Measurements from ENCODE around the gene CKAP5. TPM values are rescaled to one million over a fixed set of nuclear protein-coding genes. Genes with fewer than 3 reads are reported as not detected.
"Not testable (repeated sequence)": the region's sequence is repeated elsewhere in the genome, so short reads cannot be mapped to it uniquely, and the experiment has no call there.

The CKAP5 gene
- total RNA-seq, 2 donors from 2014 or later = 162 to 211 TPM

DNA sequence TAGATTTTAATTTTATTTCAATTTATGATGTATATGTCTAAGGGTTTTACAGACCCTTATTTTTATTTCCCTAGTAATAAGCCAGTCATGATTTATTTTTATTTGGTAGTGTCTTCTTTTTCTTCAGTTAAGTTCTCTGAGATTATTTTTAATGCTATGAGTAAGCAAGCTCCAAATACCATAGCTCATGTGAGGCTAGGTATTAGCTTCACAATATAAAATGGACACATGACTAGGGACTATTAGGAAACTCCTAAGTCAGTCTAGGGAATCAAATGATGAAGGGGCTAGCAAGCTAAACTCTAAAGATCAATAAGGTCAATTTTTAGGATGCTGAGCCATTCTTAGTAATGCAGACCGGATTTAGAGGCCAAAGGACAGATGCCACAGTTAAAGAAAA, 45.9 kb downstream of the CKAP5 start:
- H3K4me1 Mint-ChIP-seq = no peaks in the 10 kb centered on the region
- no peak overlapping the region for H3K4me3 Mint-ChIP-seq
- Histone ChIP-seq H3K4me1 (ENCODE audit: control insufficient read depth, insufficient read depth, low read length) (no peaks in the 10 kb centered on the region), H3K9me3 (ENCODE audit: control insufficient read depth, low read length) (no peaks in the 10 kb centered on the region), H3K4me3 (ENCODE audit: low read length) (no peak overlapping the region), H3K27me3 (ENCODE audit: control insufficient read depth, insufficient read depth, low read length, poor library complexity, severe bottlenecking) (no peaks in the 10 kb centered on the region), H3K9ac (ENCODE audit: extremely low read depth, low read length, poor library complexity, severe bottlenecking) (no peak overlapping the region), H3K36me3 (ENCODE audit: control insufficient read depth, insufficient read depth, low read length) (peaks cover 79% of the 10 kb centered on the region), H3K27ac (ENCODE audit: low read depth, low read length) (no peak overlapping the region)
- H3K9me3 Mint-ChIP-seq = no peaks in the 10 kb centered on the region
- H3K27me3 Mint-ChIP-seq (ENCODE audit: insufficient read depth) = no peaks in the 10 kb centered on the region
- peaks cover 56% of the 10 kb centered on the region for H3K36me3 Mint-ChIP-seq (ENCODE audit: low read depth)
- H3K27ac Mint-ChIP-seq = no peak overlapping the region
- no peak for DNase-seq
- 100% methylated on average over 1 of the region's 1 CpG; no CpG with 5 or more reads in 1 of the 2 experiments for WGBS, 2 experiments (ENCODE audit: insufficient coverage in 1 of 2, insufficient read length in 1 of 2)
- TF ChIP-seq CTCF (conservative IDR thresholded peaks at IDR 0.05) = no peak

- not testable (repeated sequence) for H3K27ac ChIP-seq (ENCODE audit: low read depth, low read length); H3K9me3 Mint-ChIP-seq; H3K9me3 ChIP-seq (ENCODE audit: control insufficient read depth, low read length); H3K27me3 ChIP-seq (ENCODE audit: control insufficient read depth, insufficient read depth, low read length, poor library complexity, severe bottlenecking); H3K4me3 ChIP-seq (ENCODE audit: low read length); H3K27ac Mint-ChIP-seq; H3K4me1 Mint-ChIP-seq; H3K4me1 ChIP-seq (ENCODE audit: control insufficient read depth, insufficient read depth, low read length); H3K9ac ChIP-seq (ENCODE audit: extremely low read depth, low read length, poor library complexity, severe bottlenecking); H3K27me3 Mint-ChIP-seq (ENCODE audit: insufficient read depth); DNase-seq; H3K4me3 Mint-ChIP-seq
- H3K36me3 ChIP-seq (ENCODE audit: control insufficient read depth, insufficient read depth, low read length) = peaks cover 81% of the 10 kb centered on the region
- WGBS, 2 experiments (ENCODE audit: insufficient coverage in 1 of 2, insufficient read length in 1 of 2) = 83 to 100% methylated on average over 2 of the region's 2 CpGs
- H3K36me3 Mint-ChIP-seq (ENCODE audit: low read depth) = peaks cover 59% of the 10 kb centered on the region
These were observed 46.4 kb downstream of the CKAP5 start for GRCh38 chr11:46799725-46800124.

DNA sequence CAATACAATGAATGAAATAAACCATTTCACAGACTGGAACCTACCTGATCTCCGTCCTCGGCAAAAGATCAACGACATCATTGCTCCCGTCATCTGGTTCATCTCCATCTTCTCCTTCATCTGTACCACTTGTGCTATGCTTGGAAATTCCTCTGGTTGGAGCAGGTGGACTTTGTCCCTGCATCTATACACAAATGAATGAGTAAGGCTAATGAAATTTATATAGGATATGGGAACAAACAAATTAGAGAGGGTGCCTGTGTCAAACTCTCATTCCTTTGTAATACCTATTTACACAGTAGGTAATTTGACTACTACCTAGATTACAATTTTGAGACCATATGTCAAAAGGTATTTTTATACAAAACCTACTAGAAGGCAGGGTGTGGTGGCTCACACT, 67.7 kb downstream of the CKAP5 start:
- Mint-ChIP-seq H3K9me3 (no peaks in the 10 kb centered on the region), H3K36me3 (ENCODE audit: low read depth) (peaks cover 79% of the 10 kb centered on the region), H3K27me3 (ENCODE audit: insufficient read depth) (no peaks in the 10 kb centered on the region), H3K4me3 (no peak overlapping the region), H3K27ac (no peak overlapping the region), H3K4me1 (peaks cover 3% of the 10 kb centered on the region)
- Histone ChIP-seq H3K4me3 (ENCODE audit: low read length) (no peak overlapping the region), H3K27ac (ENCODE audit: low read depth, low read length) (no peak overlapping the region), H3K27me3 (ENCODE audit: control insufficient read depth, insufficient read depth, low read length, poor library complexity, severe bottlenecking) (no peaks in the 10 kb centered on the region), H3K36me3 (ENCODE audit: control insufficient read depth, insufficient read depth, low read length) (peaks cover 82% of the 10 kb centered on the region), H3K4me1 (ENCODE audit: control insufficient read depth, insufficient read depth, low read length) (no peaks in the 10 kb centered on the region), H3K9ac (ENCODE audit: extremely low read depth, low read length, poor library complexity, severe bottlenecking) (no peak overlapping the region), H3K9me3 (ENCODE audit: control insufficient read depth, low read length) (no peaks in the 10 kb centered on the region)
- no peak for TF ChIP-seq CTCF (conservative IDR thresholded peaks at IDR 0.05)
- DNase-seq = no peak
- WGBS, 2 experiments (ENCODE audit: insufficient coverage in 1 of 2, insufficient read length in 1 of 2) = 98 to 100% methylated on average over 3 to 4 of the region's 4 CpGs

DNA sequence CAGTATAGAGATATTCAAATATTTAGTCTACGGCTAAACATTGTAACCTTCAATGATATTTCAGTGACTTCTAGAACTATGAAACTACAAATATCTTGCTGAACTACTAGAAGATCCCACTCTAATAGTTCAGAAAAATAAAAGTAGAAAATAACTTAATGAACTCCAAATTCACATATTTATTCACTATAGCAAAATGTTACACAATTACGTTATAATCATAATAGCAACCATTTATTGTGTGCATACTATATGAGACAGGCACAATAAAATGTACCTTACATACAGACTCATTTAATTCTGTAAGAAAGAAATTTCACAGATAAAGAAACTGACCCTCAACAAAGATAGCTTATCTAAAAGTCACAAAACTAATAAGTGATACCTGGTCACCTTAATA, 69.2 kb downstream of the CKAP5 start:
- Mint-ChIP-seq H3K36me3 (ENCODE audit: low read depth) (peaks cover 80% of the 10 kb centered on the region), H3K9me3 (no peaks in the 10 kb centered on the region), H3K4me3 (no peak overlapping the region), H3K27me3 (ENCODE audit: insufficient read depth) (no peaks in the 10 kb centered on the region), H3K4me1 (peaks cover 3% of the 10 kb centered on the region), H3K27ac (no peak overlapping the region)
- DNase-seq = no peak
- no peak overlapping the region for H3K4me3 ChIP-seq (ENCODE audit: low read length)
- H3K27me3 ChIP-seq (ENCODE audit: control insufficient read depth, insufficient read depth, low read length, poor library complexity, severe bottlenecking) = no peaks in the 10 kb centered on the region
- no peaks in the 10 kb centered on the region for H3K4me1 ChIP-seq (ENCODE audit: control insufficient read depth, insufficient read depth, low read length)
- peaks cover 78% of the 10 kb centered on the region for H3K36me3 ChIP-seq (ENCODE audit: control insufficient read depth, insufficient read depth, low read length)
- no peak overlapping the region for H3K27ac ChIP-seq (ENCODE audit: low read depth, low read length)
- 94 to 100% methylated on average over 2 of the region's 2 CpGs for WGBS, 2 experiments (ENCODE audit: insufficient coverage in 1 of 2, insufficient read length in 1 of 2)
- no peaks in the 10 kb centered on the region for H3K9me3 ChIP-seq (ENCODE audit: control insufficient read depth, low read length)
- no peak overlapping the region for H3K9ac ChIP-seq (ENCODE audit: extremely low read depth, low read length, poor library complexity, severe bottlenecking)
- no peak for TF ChIP-seq CTCF (conservative IDR thresholded peaks at IDR 0.05)

Measured in endodermal cell (in vitro differentiated cells).